B cell (primary cell): ENCODE data around the gene FAM227B. TPM values are rescaled to one million over a fixed set of nuclear protein-coding genes. Genes with fewer than 3 reads are reported as not detected.
"Not testable (repeated sequence)": the region's sequence is repeated elsewhere in the genome, so short reads cannot be mapped to it uniquely, and the experiment has no call there.

Experiments
- ATAC-seq: fragments of 200-7000 bp; cut with Tn5 transposase; one replicate; pipeline ENCODE4 v1.10.0; 2021; ENCODE audit warnings: low read depth, mild to moderate bottlenecking, moderate number of reproducible peaks, moderate library complexity
- CTCF ChIA-PET: fragments of 350-600 bp; sonication (Branson Sonifier 250); formaldehyde crosslinking; loops from one replicate; lab custom pipeline; 2021; ENCODE audit warnings: antibody characterized with exemption, inconsistent platforms; lab: Charles Lee
- POLR2A ChIA-PET: fragments of 350-600 bp; sonication (Branson Sonifier 250); formaldehyde crosslinking; loops from one replicate; lab custom pipeline; 2021; ENCODE audit warnings: antibody characterized with exemption; lab: Charles Lee
- DNase-seq: peaks from one replicate; pipeline ENCODE4 v3.0.0; 2013
- H2AFZ ChIP-seq: 2 replicates; pipeline ENCODE4 v1.6.1; 2012; ENCODE audit warnings: mild to moderate bottlenecking, low read depth, low read length; ENCODE audit not compliant: insufficient read depth, poor library complexity, severe bottlenecking
- H3K27ac ChIP-seq, 2 donors: 1 replicate in 1 of 2; 2 replicates in 1 of 2; pipeline ENCODE4 v1.5.1; 2012 to 2013; ENCODE audit warnings: low read length in 2 of 2, mild to moderate bottlenecking in 2 of 2, moderate library complexity in 1 of 2
- H3K27me3 ChIP-seq, 4 experiments: fragments of 200-600 bp in 1 of 4; sonication (generic) in 1 of 4; replicated peaks in 1 of 4; 1 replicate in 2 of 4; 2 replicates in 2 of 4; pipeline versions ENCODE4 v1.6.1 to v1.7.0; 2013 to 2016; ENCODE audit warnings: low read length in 3 of 4, mild to moderate bottlenecking in 2 of 4, mixed read lengths in 1 of 4, moderate library complexity in 1 of 4; ENCODE audit not compliant: insufficient read depth in 4 of 4, control insufficient read depth in 3 of 4; ENCODE audit errors: control extremely low read depth in 1 of 4
- H3K36me3 ChIP-seq, 2 experiments: replicated peaks in 1 of 2; 1 replicate in 1 of 2; 2 replicates in 1 of 2; pipeline versions ENCODE4 v1.6.1 to v1.7.1; 2013; ENCODE audit warnings: low read length in 1 of 2; ENCODE audit not compliant: insufficient read depth in 2 of 2, control insufficient read depth in 1 of 2; ENCODE audit errors: control extremely low read depth in 1 of 2, extremely low read depth in 1 of 2
- H3K4me1 ChIP-seq, 2 donors: fragments of 200-600 bp in 1 of 2; sonication (generic) in 1 of 2; 1 replicate in 1 of 2; 2 replicates in 1 of 2; pipeline versions ENCODE4 v1.5.1 to v1.6.1; 2013 to 2017; ENCODE audit warnings: low read length in 2 of 2; ENCODE audit not compliant: control insufficient read depth in 2 of 2, insufficient read depth in 2 of 2
- H3K4me2 ChIP-seq: replicated peaks from 2 replicates; pipeline ENCODE3; 2012; ENCODE audit warnings: mild to moderate bottlenecking, low read depth, low read length; ENCODE audit not compliant: poor library complexity, severe bottlenecking
- H3K4me3 ChIP-seq, 5 experiments: fragments of 200-600 bp in 1 of 5; sonication (generic) in 1 of 5; 1 replicate in 3 of 5; 2 replicates in 2 of 5; pipeline versions ENCODE4 v1.5.1 to v1.7.0; 2011 to 2016; ENCODE audit warnings: low read length in 4 of 5, mild to moderate bottlenecking in 4 of 5, low read depth in 2 of 5, control low read depth in 1 of 5, moderate library complexity in 1 of 5; ENCODE audit not compliant: insufficient read depth in 1 of 5; ENCODE audit errors: control extremely low read depth in 1 of 5, extremely low read depth in 1 of 5
- H3K79me2 ChIP-seq: fragments of 200-600 bp; sonication (generic); one replicate; pipeline ENCODE4 v1.6.0; 2016; ENCODE audit warnings: low read length; ENCODE audit not compliant: control insufficient read depth, insufficient read depth
- H3K9ac ChIP-seq: fragments of 200-600 bp; sonication (generic); 2 replicates; pipeline ENCODE4 v1.6.1; 2017; ENCODE audit warnings: mild to moderate bottlenecking, low read length, moderate library complexity
- H3K9me3 ChIP-seq, 3 donors: one replicate each; pipeline versions ENCODE4 v1.6.1 to v1.7.1; 2013; ENCODE audit warnings: low read length in 2 of 3; ENCODE audit not compliant: control insufficient read depth in 2 of 3, insufficient read depth in 1 of 3; ENCODE audit errors: control extremely low read depth in 1 of 3
- H4K20me1 ChIP-seq: 2 replicates; pipeline ENCODE4 v1.6.0; 2012; ENCODE audit warnings: mild to moderate bottlenecking, low read length; ENCODE audit not compliant: insufficient read depth, control insufficient read depth, poor library complexity, severe bottlenecking
- H3K27ac Mint-ChIP-seq: one replicate; pipeline ENCODE4 v1.8.0; 2021; ENCODE audit warnings: mixed read lengths
- H3K27me3 Mint-ChIP-seq: one replicate; pipeline ENCODE4 v1.8.0; 2021; ENCODE audit warnings: mixed read lengths
- H3K4me1 Mint-ChIP-seq: one replicate; pipeline ENCODE4 v1.8.0; 2021; ENCODE audit warnings: mixed read lengths
- H3K4me3 Mint-ChIP-seq: one replicate; pipeline ENCODE4 v1.8.0; 2021; ENCODE audit warnings: mixed read lengths
- H3K9me3 Mint-ChIP-seq: one replicate; pipeline ENCODE4 v1.8.0; 2022; ENCODE audit warnings: mixed read lengths; ENCODE audit not compliant: insufficient read depth
- WGBS: methylation state at CpG from one replicate; pipeline ENCODE4 v1.1.5; 2013; ENCODE audit warnings: missing lambda C conversion rate; ENCODE audit not compliant: insufficient coverage; 5-methylcytosine and 5-hydroxymethylcytosine counted together
- intact Hi-C: fragments of 100-400 bp; cut with micrococcal nuclease; formaldehyde crosslinking; loops from one replicate; pipeline ENCODE4 v1.10.0; 2022
- polyA plus RNA-seq: library from polyadenylated mRNA; depleted of rRNA; stranded (reverse); fragments of >200 nt; gene quantifications from 2 replicates; pipeline ENCODE4 v1.2.3, GENCODE V29; 2012
- total RNA-seq, 2 donors: library from RNA; stranded (reverse); fragments of 120-200 nt in 1 of 2; gene quantifications; 1 replicate in 1 of 2; 2 replicates in 1 of 2; pipeline versions ENCODE4 v1.2.3 to v1.2.4, GENCODE V29; 2013 to 2022
- TF ChIP-seq, protein P1 (sequence below): fragments of 200-600 bp; IDR thresholded peaks from one replicate; pipeline ENCODE4 v1.8.0; 2022; ENCODE audit warnings: antibody characterized with exemption, mild to moderate bottlenecking

Gene FAM227B
- total and polyA plus RNA-seq, 2 donors (not counting 1 experiment from before 2014, with no cell fraction given): 5.6 to 8.9 TPM

DNA sequence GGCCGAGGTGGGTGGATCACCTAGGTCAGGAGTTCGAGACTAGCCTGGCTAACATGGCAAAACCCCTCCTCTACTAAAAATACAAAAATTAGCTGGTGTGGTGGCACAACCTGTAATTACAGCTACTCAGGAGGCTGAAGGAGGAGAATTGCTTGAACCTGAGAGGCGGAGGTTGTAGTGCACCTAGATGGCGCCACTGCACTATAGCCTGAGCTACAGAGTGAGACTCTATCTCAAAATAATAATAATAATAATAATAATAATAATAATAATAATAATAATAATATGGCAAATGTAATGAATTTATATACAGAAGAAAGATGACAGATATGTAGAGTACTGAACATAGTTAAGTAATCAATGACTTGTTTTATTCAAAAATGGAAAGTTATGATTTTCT lies 149.4 kb downstream of the FAM227B start:
- POLR2A ChIA-PET, H3K4me1 ChIP-seq, H3K9ac ChIP-seq, H3K4me3 Mint-ChIP-seq, intact Hi-C loops, H3K4me3 ChIP-seq, H3K9me3 ChIP-seq, H3K79me2 ChIP-seq, H3K36me3 ChIP-seq, H4K20me1 ChIP-seq, H3K27me3 ChIP-seq, H3K27ac Mint-ChIP-seq, H3K9me3 Mint-ChIP-seq, H3K4me2 ChIP-seq, H2AFZ ChIP-seq, ATAC-seq, H3K4me1 Mint-ChIP-seq, H3K27ac ChIP-seq, H3K27me3 Mint-ChIP-seq: not testable (repeated sequence)
- TF ChIP-seq, protein P1, sequence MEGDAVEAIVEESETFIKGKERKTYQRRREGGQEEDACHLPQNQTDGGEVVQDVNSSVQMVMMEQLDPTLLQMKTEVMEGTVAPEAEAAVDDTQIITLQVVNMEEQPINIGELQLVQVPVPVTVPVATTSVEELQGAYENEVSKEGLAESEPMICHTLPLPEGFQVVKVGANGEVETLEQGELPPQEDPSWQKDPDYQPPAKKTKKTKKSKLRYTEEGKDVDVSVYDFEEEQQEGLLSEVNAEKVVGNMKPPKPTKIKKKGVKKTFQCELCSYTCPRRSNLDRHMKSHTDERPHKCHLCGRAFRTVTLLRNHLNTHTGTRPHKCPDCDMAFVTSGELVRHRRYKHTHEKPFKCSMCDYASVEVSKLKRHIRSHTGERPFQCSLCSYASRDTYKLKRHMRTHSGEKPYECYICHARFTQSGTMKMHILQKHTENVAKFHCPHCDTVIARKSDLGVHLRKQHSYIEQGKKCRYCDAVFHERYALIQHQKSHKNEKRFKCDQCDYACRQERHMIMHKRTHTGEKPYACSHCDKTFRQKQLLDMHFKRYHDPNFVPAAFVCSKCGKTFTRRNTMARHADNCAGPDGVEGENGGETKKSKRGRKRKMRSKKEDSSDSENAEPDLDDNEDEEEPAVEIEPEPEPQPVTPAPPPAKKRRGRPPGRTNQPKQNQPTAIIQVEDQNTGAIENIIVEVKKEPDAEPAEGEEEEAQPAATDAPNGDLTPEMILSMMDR: peak; percentile 31
- CTCF ChIA-PET: interaction anchor here (1.1 kb wide), 1 partner anchor 10 kb away, joined by 4 read pairs; no protein-coding TSS in a partner anchor
- no CpG with 5 or more reads among the region's 4 CpGs for WGBS
- DNase-seq: peak; percentile 7

DNA sequence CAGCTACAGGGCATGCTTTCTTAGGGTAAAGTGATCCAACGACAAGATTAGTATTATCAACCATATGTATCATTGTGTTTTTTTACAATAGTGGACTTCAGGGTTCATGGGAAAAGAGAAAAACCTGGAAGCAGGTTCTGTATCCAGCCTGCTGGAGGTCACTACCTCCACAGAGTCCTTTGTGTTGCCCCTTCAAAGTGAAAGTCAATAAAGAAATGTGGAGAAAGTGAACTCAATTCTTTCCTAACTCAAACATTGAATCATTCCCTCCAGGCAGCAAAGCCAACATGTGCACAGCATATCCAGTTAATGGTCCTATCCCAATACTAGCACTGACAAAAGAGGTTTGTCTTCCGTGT lies 152.2 kb downstream of the FAM227B start:
- intact Hi-C loops: no loop called here
- ChIA-PET POLR2A (no interaction called here), CTCF (no interaction called here)
- H3K4me1 Mint-ChIP-seq: no peaks in the 10 kb centered on the region
- DNase-seq (no peak), ATAC-seq (no peak)
- Histone ChIP-seq H3K4me3 (no peak overlapping the region), H3K9me3 (no peaks in the 10 kb centered on the region), H3K4me2 (no peak overlapping the region), H3K9ac (no peak overlapping the region), H3K27me3 (no peaks in the 10 kb centered on the region), H3K36me3 (no peaks in the 10 kb centered on the region), H3K27ac (no peak overlapping the region), H2AFZ (no peak overlapping the region), H4K20me1 (no peaks in the 10 kb centered on the region), H3K4me1 (no peaks in the 10 kb centered on the region), H3K79me2 (no peaks in the 10 kb centered on the region)
- H3K27ac Mint-ChIP-seq: no peak overlapping the region
- H3K27me3 Mint-ChIP-seq: peaks cover 3% of the 10 kb centered on the region
- WGBS: 100% methylated on average over 1 of the region's 2 CpGs
- H3K9me3 Mint-ChIP-seq: no peaks in the 10 kb centered on the region
- TF ChIP-seq, protein P1: no peak
- H3K4me3 Mint-ChIP-seq: no peak overlapping the region
